GM19468 (cell line): ENCODE results near the gene MARS1.

Experiments
- ATAC-seq: cut with Tn5 transposase; IDR thresholded peaks from one replicate; pipeline ENCODE4 v1.9.1; 2021; ENCODE audit warnings: mild to moderate bottlenecking, moderate library complexity, moderate number of reproducible peaks; ENCODE audit not compliant: unreplicated experiment; ENCODE audit errors: extremely low read depth

Gene MARS1

GRCh38 chr12:57564178-57564740, 76.4 kb downstream of the MARS1 start:
- ATAC-seq: no peak
